ENCODE measurements around the gene PTCH2.

Gene PTCH2, protein sequence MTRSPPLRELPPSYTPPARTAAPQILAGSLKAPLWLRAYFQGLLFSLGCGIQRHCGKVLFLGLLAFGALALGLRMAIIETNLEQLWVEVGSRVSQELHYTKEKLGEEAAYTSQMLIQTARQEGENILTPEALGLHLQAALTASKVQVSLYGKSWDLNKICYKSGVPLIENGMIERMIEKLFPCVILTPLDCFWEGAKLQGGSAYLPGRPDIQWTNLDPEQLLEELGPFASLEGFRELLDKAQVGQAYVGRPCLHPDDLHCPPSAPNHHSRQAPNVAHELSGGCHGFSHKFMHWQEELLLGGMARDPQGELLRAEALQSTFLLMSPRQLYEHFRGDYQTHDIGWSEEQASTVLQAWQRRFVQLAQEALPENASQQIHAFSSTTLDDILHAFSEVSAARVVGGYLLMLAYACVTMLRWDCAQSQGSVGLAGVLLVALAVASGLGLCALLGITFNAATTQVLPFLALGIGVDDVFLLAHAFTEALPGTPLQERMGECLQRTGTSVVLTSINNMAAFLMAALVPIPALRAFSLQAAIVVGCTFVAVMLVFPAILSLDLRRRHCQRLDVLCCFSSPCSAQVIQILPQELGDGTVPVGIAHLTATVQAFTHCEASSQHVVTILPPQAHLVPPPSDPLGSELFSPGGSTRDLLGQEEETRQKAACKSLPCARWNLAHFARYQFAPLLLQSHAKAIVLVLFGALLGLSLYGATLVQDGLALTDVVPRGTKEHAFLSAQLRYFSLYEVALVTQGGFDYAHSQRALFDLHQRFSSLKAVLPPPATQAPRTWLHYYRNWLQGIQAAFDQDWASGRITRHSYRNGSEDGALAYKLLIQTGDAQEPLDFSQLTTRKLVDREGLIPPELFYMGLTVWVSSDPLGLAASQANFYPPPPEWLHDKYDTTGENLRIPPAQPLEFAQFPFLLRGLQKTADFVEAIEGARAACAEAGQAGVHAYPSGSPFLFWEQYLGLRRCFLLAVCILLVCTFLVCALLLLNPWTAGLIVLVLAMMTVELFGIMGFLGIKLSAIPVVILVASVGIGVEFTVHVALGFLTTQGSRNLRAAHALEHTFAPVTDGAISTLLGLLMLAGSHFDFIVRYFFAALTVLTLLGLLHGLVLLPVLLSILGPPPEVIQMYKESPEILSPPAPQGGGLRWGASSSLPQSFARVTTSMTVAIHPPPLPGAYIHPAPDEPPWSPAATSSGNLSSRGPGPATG

DNA sequence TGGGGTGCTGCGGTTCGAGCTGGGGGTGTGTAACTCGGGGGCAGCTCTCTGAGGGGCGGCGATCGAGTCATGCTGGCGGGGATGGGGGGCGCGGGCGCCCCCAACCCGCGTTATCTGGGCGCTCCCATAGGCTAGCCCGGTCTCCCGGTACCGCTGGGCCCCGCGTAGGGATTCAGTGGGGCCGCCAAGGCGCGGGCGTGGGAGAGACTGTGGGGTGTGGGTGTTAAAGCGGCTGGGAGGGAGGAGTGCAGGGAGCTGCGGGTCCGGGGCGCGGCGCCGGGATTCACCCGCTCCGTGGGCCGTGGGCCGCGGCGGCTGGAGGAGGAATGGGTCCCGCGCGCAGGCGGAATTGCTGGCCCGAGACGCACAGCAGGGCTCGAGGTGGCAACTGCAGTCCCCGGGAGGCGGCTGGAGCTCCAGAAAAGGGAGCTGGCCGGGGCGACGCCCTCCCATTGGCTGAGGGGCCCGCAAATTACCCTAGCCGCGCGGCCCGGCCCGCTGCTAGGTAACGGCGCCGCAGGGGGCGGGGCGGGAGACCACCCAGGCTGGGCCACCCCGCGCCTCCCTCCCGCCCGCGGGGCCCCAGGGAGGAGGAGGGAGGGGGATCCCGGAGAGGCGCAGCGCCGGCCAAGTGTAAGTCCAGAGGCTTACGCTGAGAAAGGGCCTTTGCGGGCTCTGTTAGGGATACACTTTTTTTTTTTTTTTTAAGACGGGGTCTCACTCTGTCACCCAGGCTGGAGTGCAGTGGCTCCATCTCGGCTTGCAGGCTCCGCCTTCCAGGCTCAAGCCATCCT is at the start of gene PTCH2:
Gene PTCH2 (minus strand): TSS at position 392 of the 794 bp plus-strand sequence. CDS start 321 bp downstream, at position 71.
- peak; percentile 60 to 62 for DNase-seq

DNA sequence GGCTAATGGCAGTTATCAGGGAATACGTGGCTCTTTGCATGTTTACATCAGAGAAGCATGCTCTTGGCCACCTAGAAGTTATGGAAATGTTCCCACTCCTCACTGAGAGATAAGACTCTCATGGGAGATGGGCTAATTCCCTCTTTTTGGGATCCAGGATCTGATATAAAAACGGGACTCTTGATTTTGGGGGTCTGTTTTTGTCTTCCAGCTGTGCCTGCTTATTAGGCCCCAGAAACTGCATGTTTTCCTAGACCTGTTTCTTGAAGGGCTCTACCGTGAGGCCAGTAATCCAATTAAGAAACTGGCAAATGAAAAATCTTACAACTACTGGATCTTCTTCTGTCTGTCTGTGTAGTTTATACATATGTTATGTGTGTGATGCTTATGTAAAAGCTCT is 47.0 kb upstream of the PTCH2 start:
- DNase-seq, result no peak

DNA sequence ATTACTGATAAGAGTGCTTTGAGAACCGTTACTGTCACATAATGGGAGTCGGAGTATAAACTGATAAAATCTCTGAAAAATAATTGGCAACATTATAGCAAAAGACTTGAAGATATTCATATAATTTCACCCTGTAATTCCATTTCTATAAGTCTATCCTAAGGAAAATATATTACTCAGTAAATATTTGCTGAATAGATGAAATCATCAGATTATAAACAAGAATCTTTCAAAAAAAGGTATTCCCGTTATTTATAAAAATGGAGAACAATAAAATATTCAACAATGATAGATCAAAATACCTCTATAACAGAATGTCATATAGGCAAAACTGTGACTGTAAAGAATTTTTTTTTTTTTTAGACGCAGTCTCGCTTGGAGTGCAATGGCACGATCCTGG is 42.4 kb upstream of the PTCH2 start:
- no peak for DNase-seq

DNA sequence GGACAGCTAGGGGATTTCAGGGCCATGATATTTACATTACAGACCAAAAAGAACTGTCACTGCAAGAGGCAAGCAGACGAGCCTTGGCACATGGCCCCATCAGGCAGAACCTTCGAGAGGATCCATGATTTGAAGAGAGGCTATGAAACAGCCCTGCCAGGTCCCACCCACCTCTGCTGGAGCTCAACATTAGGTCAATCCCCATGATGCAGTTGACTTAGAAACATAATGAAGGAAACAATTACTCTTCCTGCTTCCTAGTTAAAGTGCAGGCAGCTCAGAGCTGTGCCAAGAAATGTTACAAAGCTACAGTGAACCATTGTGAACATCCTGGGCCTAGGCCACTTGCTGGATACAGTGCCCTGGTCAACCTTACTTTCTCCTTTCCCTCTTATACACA is 41.7 kb upstream of the PTCH2 start:
- DNase-seq, result no peak

DNA sequence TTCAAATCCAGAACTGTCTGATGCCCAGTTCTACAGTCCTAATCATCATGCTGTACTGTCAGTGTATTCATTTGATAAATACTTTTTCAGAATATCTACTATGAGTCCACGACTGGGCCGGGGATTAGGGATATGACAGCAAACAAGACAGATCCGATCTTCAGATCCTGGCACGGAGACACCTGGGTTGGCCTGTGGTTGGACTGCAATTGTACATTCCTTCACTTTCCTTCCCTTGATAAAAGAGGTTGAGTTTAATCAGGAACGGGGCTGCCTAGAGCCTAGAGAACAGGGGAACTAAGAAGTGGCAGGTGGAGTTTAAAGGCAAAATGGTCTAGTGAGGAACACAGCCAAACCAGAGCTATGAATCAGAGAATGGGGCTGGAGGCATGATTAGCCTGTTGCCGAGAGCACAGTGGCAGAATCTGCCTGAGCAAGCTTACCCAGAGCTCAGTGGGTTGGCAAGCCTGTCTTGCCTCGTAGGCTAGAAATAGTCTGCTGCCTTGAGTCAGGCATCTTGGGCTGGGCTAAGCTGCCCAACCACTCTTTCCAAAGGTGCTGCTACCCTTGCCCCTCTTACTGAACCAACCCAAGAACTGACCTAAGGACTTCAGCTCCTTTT is 38.1 kb upstream of the PTCH2 start:
- DNase-seq, result no peak

DNA sequence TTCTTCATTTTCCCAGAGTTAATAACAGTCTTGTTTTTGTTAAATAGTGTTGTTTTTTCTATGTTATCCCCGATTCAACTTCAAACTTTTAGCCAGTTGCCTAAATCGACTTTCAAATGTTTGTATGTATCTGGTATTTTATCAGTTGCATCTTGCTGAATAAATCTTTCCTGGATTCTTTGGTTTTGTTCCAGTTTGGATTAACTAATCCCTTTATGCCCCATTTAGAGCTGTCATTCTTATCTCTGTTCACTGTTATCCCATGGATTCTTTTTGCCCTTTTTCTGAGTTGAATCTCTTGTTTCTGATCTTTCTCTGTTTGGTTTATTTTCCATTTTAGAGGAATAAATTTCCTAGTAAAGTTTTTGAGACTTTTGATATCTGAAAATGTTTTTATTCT is 31.1 kb upstream of the PTCH2 start:
- no peak for DNase-seq

DNA sequence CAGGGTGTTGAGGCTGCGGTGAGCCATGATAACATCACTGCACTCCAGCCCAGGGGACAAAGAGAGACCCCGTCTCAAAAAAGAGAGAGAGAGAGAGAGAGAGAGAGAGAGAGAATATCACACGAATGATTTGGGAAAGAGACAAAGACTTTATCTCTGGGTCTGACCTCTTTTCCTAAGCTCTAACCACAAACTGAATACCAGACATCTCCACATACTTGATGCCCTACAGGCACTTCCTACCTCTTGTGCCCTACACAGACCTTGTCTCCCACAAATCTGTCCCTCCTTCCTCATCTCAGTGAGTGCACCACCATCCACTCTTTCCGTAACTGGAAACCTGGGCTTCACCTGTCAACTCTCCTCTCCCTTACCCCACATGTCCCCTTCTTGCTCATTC is 27.0 kb upstream of the PTCH2 start:
- no peak for DNase-seq

DNA sequence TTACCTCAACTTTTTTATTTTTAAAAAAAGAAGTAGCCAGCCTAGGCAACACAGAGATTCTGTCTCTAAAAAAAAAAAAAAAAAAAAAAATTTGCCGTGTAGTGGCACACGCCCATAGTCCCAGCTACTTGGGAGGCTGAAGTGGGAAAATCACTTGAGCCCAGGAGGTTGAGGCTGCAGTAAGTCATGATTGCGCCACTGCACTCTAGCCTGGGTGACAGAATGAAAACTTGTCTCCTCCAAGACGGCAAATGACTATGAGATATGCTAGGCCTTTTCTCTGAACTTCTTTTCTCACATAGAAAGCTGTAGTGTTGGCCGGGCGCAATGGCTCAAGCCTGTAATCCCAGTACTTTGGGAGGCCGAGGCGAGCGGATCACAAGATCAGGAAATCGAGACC is 24.7 kb upstream of the PTCH2 start:
- DNase-seq, result no peak

DNA sequence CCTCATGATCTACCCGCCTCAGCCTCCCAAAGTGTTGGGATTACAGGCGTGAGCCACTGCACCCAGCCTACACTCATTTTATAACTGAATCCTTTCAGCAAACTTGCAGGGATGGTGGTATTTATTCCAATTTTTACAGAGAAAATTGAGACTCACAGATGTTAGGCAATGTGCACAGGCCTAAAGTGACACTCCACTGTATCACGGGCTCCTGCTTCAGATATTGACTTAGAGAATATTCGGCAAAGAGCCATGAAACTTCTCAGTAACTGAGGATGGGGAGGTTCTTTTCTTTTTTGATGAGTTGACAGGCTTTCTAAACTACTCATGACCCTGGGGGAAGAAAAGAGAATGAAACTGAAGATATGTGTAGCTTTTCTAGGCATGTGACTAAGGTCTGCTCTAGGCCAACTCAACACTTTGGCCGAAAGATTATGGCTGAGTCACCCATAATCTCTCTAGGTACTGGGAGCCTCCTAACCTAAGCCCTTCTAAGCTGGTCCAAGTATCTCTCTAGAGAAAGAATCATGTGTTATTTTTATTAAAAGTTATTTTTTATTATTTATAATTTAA is 19.9 kb upstream of the PTCH2 start:
- DNase-seq, result no peak

DNA sequence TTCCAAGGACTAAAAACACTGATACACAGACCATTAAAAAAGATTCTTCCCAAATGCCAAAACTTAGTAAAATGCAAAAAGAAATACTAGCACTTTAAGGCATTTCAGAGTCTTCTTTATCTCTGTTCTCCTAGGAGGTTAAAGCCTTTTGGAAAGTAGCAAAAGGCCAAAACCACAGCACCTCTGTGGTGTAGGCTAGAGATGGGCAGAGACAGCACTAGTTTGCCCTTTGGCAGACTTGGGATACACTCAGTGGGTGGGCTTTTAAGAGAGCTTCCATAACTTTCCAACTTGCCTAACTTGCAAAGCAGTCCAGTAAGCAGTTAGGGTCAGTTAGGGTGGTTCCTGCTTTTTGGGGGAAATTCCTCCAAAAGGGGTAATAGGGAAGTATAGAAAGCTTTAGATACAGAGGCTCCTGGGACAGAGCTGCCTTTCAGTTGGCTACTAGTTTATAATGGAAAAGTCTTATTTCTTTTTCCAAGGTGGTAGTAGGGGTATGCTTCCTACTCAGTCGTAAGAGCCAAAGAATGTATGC is 17.9 kb upstream of the PTCH2 start:
- no peak for DNase-seq

DNA sequence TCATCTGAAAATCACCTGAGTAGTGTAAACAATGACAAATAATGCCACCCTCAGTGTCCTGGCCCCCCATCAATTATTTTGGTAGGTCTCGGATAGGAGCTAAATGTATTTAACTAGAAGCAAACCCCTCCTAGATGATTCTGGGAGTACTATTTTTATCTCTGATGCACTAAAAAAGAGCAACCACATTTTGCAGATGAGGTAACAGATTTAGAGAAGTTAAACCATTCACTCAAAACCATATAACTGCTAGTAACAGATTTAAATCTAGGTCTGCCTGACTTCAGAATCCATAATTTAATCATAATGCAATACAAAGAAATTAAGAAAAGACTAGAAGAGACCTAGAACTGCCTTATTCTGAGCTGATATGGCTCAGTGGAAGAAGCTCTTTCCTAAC is 17.3 kb upstream of the PTCH2 start:
- DNase-seq, result peak in 1 of 2 experiments; percentile 5

DNA sequence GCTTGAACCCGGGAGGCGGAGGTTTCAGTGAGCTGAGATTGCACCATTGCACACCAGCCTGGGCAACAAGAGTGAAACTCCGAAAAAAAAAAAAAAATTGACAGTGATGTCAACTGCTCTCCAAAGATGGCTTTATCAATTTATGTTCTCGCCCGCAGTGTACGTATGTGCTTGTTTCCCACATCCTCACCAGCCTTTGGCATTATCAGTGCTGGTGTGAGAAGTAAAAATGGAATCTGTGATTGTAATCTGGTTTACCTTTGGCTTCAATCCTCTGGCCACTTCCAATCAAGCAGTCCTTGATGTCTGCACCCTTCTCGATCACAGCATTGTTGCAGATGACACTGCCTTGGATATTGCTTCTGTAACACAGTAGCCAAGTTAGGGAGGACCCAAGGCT is 14.4 kb upstream of the PTCH2 start:
- no peak for DNase-seq

DNA sequence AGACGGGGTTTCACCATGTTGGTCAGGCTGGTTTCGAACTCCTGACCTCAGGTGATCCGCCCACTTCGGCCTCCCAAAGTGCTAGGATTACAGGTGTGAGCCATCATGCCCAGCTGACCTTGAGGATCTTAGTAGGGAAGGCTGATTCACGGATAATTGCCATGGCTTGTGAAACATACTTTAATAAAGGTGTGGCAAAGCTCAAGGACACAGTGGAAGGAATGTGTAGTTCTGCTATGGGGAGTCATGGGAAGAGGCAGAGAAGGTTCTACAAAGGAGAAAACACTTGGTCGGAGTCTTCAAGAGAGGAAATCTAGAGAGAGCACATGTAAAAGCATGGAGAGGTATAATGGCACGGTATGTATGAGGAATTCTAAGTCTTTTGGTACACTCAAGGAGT is 12.7 kb upstream of the PTCH2 start:
- no peak for DNase-seq

DNA sequence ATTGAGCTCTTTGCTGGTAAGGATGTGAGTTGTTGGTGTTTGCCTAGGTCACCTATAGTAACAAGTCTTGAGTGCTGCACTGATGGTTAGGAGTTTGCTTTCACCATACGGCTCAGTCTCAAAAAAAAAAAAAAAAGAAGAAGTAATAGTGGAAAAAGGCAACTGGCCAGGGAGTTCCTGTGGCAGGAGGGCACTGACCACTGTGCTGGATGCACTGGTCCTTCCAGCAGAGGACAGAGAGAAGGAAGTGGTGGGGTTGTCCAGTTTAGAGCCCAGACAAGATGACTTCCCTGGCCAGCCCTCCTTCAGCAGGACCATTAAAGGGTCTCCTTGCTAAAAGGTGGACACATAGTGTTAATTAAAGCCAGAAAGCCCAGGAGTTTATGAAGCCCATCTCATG is 11.9 kb upstream of the PTCH2 start:
- DNase-seq, result no peak

DNA sequence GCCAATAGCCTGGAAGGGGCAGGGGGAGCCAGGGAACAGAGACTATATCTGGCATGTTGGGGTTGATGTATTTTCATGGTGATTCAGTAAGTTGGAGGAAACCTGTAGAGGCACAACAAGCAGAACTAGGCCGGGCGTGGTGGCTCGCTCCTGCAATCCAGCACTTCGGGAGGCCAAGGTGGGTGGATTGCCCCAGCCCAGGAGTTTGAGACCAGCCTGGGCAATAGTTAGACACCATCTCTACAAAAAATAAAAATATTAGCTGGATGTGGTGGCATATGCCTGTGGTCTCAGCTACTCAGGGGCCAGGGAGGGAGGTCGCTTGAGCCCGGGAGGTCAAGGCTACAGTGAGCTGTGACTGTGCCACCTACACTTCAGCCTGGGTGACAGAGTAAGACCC is 10.1 kb upstream of the PTCH2 start:
- DNase-seq, result no peak

DNA sequence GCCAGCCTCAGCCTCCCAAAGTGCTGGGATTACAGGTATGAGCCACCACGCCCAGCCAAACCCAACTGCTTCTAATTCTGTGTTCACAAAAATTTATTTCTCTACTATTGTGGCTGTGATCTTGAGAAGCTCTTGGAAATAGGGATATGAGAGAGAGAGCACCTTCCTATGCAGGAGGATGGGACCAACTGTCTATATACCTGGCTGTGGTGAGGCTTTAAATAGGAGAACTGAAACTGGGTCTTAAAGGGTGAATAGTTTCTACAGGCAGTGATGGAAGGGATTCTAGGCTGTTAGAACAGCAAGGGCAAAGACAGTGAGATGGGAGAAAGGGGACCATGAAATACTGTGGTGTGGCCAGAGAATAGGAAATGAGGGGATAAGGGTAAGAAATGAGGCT is 8.3 kb upstream of the PTCH2 start:
- DNase-seq, result no peak

DNA sequence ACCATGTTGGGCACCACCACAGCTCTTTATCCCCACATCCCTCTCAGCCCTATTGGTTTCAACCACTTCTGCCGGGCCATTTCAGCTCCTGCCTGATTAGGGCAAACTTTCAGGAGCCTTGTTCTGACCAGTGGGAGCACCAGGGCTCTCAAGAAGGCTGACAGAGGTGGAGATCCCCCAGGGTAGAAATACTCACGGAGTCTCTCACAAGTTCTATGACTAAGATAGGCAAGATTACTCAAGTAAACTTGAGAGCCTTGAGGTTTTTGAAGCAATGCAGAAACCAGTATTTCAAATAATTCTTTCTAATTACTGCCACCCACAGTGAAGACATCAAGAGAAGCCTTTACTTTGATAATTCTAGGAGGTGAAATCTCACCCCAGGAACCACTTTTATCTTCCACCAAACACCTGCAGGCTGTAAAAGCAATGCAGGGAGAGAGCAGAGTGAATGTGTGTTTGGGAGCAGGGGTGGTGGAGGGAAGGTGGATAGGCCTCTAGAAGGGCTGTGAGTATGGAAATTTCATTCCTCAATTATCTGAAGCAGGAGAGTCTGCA is 6.6 kb upstream of the PTCH2 start:
- no peak for DNase-seq

DNA sequence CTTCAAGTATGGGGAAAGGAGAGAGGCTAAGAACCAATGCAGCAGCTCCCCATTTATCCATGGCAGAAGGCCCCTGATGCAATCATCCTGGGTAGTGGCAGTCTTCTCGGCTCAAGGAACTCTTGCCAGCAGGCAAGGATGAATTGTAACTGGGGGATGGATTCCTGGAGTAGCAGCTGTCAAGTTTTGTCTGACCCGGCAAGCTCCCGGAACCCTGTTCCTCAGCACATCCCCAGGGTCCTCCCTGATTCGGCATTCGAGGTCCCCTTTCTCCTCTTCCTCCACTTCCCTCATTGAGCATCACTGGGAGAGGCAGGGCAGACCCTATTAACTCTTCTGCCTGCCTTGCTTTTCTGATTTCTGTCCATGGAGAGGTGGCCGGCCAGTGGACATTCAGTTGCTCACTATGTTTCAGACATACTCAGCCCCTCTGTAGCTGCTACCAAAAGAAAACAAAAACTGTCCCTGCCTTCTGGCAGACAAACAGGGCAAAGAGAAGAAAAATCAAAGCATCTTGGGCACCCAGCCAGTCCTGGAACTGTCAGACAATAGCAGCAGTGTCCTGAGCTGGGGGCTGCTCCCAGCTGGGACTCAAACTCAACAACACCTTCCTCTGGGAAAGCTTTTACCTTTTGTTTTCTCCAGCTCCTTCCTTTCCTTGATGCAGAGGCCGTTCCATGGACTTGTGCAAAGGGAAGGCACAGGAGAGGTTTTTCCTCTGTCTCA is 5.6 kb upstream of the PTCH2 start:
- no peak for DNase-seq

DNA sequence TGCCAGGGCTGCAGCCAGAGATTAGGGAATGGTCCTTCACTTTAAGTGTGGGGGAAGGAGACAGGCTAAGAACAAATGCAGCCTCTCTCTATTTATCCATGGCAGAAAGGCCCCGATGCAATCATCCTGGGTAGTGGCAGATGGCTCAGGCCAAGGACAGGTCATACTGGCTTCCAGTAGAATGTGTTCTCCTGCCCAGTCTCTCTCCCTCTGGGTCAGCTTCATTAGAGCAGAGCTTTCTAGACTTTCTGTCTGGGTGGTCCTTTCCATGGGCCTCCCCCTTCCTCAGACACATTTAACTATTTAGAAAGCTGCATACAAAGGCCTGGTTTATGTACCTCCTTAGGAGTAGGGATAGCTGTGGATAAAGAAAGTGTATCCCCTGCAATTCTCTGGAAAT is 4.8 kb upstream of the PTCH2 start:
- no peak for DNase-seq

DNA sequence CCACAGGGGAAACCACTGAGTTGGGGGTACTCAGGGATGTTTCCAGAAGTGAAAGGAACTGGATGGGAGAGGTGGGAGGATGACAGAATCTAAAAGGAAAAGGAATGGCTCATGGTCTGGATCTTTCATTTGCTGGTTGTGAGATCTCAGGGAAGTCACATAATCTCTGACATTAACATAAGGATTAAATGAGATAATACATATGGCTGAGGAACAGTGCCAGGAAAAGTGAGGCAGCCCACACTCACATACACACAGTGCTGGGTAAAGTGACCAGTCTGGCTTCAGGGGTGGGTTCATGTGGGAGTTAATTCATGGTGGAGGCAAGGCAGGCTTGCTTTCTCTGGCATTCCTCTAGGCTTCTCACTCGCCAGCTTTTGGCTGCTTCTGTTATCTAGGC is 3.9 kb upstream of the PTCH2 start:
- no peak for DNase-seq

DNA sequence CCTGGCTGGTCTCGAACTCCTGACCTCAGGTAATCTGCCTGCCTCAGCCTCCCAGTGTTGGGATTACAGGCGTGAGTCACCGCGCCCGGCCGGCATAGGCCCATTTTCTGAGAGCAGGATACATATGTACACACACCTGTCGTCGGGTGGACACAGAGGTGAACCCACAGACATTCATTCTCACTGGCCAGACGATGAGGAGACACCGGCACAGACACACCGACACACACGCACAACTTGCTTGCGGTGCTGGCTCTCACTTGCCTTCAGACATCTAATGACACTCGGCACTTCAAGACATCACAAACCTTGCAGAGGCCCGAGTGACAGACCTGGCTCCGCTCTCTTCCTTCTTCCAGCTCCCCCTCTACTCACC is 579 bp downstream of the PTCH2 start:
- DNase-seq, result no peak

Data from Kasumi-1 (cell line).